ENCODE measurements around the gene ERLIN1.

ERLIN1 gene

DNA sequence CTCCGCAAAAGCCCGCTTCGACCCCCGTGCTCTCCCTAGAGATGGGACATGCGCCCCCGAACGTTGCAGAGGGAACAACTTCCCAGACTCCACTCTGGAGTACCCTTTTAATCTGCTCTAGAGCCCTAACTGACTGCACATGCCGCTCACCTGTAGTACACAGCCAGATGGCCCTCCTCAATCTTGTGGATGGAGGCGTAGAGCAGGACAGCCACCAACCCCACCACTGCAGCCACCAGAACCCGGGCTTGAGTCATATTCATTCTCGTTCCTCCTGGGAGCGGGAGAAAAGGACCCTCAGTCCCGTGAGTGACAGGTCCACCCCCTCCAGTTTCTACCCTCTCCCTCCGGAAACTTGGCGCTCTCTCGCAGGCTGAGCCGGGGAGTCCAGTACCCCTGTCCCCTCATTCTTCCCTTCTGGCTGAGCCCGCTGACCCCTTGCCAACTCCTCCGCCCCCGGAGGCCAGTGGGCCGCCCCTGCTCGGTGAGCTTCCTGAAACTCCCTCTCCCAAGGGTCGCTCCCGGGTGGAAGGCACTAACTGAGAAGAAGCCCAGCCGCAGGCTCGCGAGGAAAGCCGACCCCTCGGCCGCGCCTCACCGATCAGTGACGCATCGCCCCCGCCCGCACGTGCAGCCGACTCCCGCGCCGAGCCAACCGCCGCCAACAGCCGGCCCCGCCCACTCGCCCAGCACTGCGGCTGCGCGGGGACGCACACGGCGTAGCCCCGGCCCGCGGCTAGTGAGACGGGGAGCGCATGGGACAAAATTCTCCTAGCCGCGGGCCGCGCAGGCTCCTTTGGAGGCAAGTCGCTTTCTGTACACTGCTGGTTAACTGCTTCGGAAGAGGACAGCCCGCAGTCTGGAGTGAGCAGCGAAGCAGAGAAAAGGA is at the start of gene ERLIN1:
ERLIN1 (minus strand) TSS at position 666 of the 889 bp plus-strand sequence; CDS start at position 263, 403 bp downstream.
- peak; percentile 91 to 93 for DNase-seq (ENCODE audit: low read depth in 2 of 2)

DNA sequence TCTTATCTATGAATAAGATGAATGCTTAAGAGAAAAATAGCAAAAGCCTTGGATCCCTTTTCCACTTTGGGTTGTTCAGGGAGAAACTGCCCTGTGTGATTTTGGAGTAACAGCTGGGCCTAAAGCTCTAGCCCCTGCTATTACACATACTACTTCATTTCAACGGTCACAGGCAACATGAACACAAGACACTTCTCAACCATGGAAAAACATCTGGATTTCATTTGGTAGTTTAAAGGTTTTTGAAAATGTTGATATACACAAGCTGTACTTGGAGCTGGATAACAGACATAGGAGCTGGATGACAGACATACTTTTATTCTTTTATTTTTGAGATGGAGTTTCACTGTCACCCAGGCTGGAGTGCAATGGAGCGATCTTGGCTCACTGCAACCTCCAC is 46.3 kb upstream of the ERLIN1 start:
- DNase-seq (ENCODE audit: low read depth in 2 of 2): no peak

DNA sequence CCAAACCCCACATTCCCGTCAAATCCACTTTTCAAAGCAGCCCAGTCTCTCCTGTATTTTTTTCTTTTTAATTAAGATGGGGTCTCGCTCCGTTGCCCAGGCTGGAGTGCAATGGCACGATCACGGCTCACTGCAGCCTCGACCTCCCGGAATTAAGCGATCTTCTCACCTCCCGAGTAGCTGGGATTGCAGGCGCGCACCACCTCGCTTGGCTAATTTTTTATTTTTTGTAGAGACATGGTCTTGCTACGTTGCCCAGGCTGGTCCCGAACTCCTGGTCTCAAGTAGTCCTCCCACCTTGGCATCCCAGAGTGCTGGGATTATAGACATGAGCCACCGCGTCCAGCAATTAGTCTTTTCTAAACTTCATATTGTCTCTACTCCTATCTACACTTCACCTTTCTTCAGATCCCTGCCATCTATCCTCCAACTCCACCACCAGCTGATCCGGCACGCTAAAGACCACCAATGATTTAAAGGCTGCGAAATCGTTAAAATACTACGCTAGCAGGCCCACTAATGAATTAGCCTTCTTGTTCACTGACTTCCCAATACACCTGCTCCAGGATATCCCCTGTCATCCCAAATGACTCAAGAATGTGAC is 44.1 kb upstream of the ERLIN1 start:
- no peak for DNase-seq (ENCODE audit: low read depth in 2 of 2)

DNA sequence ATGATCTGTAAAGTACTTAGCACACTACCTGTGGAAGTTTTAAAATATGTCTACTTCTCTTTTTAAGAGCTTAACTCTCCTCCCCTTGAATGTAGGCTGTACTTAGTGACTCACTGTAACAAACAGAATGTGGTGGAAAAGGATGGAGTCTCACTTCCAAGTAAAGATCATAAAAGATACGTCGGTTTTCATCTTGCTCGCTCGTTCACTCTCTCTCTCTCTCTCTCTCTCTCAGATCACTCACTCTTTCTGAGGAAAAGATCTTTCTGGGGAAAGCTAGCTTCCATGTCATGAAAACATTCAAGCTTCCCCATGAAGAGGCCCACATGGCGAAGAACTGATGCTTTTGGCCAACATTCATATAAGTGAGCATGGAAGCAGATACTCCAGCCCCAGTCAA is 38.0 kb upstream of the ERLIN1 start:
- DNase-seq (ENCODE audit: low read depth in 2 of 2): no peak

DNA sequence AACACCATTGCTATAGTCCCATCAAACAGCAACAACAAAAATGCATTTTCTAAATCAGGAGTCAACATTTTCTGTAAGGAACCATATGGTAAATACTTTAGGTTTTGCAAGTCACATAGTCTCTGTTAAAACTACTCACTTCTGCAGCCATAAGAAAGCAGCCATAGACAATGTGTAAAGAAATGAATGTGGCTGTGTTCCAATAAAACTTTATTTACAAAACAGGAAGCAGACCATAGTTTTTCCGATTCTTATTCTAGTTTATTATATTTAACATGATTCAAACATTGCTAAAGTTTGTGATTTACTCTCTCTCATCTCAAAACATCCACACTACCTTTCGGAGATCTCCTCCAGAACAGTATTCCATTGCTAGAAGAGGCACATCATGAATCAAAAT is 36.7 kb upstream of the ERLIN1 start:
- no peak for DNase-seq (ENCODE audit: low read depth in 2 of 2)

DNA sequence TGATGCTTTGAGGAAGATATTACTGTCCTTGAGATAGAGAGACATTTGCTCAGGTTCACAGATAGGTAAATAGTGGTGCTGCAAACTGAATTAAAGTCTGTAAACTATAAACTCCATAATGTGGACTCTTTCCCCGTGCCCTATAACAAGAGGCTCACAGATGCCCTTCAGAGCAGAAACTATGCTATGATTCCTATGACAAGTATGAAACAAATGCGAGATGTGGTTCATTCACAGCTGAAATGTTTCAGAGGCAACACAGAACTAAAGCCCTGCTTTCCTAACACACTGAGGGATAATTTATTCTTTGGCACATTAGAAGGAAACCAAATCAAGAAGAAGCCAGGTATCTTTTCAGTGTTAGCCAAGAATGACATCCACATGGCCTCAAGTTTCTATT is 30.2 kb upstream of the ERLIN1 start:
- no peak for DNase-seq (ENCODE audit: low read depth in 2 of 2)

DNA sequence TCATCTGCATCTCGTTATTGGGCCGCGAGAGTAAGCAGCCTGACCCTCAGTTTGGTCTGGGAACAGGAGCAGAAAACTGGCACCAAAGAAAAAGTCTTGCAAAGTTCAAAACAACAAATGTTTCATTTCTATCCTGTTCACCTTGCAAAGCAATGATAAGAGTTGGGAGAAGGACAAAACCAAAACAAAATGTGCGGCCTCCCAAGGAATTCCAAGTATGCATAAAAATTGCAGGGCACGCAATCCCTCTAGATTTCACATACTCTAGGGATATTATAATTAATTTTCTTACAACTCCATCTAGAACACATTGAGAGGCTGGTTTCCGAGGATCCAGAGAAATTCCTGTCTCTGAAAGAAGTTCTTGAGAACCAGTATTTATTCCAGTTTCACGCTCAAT is 23.5 kb upstream of the ERLIN1 start:
- DNase-seq (ENCODE audit: low read depth in 2 of 2): no peak

DNA sequence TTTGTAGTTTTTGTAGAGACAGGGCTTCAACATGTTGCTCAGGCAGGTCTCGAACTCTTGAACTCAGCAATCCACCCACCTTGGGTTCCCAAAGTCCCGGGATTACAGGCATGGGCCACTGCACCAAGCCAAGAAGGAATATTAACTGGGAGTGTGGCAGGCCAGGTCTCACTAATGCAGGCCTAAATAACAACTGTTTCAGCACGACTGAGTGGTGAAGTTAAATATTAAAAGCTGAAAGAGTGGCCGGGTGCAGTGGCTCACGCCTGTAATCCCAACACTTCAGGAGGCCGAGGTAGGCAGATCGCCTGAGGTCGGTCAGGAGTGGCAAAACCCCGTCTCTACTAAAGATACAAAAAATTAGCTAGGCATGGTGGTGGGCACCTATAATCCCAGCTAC is 22.4 kb upstream of the ERLIN1 start:
- DNase-seq (ENCODE audit: low read depth in 2 of 2): no peak

DNA sequence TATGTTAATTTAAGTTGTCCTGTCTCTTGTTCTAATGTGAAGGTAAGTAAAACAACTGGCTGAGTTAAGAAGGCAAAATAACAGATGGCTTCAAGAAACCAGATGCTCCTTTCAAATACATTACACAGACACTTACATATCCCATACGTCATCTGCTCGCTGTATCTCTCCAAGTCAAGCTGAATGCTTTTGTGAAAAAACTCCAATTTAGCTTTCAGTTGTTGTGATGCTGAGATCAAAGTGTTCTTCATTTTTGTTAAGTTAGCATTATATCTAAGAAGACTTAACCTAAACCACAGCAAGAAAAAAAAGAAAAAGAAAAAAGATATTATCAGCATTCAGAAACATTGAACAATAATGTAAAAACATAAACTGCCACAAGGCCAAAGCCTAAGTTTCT is 18.5 kb upstream of the ERLIN1 start:
- DNase-seq (ENCODE audit: low read depth in 2 of 2): no peak

DNA sequence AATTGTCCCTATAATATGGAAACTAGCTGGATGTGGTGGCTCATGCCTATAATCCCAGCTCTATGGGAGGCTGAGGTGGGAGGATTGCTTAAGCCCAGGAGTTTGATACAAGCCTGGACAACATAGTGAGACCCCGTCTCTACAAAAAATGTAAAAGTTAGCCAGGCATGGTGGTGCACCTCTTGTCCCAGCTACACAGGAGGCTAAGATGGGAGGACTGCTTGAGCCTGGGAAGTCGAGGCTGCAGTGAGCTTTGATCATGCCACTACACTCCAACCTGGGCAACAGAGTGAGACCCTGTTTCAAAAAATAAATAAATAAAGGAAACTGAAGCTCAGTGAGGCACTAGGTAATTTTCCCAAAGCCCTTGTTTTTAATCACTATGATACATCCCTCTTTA is 15.7 kb upstream of the ERLIN1 start:
- DNase-seq (ENCODE audit: low read depth in 2 of 2): no peak

DNA sequence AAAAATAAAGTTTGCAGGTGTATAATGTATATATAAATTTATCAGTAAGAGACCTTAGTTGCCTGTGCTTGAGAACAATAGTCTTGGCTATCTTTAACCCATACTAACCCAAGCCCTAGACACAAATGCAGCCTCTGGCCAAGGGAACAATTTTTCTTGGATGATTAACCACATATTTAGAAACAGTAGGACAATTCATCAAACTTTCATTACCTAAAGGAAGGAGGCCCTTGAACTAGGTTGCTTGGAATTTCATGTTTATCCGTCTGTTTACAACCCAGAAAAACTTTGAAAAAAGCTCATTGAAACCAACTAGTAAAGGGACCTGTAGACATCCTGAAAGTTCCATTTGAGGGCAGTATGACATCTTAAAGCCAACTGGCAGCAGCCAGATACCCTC is 8.9 kb upstream of the ERLIN1 start:
- DNase-seq (ENCODE audit: low read depth in 2 of 2): no peak

DNA sequence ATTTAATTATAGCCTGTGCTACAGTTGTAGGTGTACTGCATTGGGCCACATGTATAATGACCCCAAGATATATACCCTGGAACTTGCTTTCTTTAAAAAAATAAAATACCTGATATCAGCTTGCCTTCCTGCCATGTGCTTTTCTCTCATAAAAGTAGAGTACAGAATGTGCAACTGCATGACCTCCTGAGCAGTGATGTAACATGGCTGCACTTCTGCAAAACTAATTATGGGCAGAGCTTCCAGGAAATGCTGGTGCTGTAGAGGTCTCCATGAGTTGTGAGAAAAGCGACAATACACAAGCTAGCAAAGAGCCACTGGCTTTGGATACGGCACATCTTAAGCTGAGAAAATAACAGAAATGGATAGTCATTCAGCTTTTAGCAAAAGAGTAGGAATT is 6.5 kb upstream of the ERLIN1 start:
- no peak for DNase-seq (ENCODE audit: low read depth in 2 of 2)

DNA sequence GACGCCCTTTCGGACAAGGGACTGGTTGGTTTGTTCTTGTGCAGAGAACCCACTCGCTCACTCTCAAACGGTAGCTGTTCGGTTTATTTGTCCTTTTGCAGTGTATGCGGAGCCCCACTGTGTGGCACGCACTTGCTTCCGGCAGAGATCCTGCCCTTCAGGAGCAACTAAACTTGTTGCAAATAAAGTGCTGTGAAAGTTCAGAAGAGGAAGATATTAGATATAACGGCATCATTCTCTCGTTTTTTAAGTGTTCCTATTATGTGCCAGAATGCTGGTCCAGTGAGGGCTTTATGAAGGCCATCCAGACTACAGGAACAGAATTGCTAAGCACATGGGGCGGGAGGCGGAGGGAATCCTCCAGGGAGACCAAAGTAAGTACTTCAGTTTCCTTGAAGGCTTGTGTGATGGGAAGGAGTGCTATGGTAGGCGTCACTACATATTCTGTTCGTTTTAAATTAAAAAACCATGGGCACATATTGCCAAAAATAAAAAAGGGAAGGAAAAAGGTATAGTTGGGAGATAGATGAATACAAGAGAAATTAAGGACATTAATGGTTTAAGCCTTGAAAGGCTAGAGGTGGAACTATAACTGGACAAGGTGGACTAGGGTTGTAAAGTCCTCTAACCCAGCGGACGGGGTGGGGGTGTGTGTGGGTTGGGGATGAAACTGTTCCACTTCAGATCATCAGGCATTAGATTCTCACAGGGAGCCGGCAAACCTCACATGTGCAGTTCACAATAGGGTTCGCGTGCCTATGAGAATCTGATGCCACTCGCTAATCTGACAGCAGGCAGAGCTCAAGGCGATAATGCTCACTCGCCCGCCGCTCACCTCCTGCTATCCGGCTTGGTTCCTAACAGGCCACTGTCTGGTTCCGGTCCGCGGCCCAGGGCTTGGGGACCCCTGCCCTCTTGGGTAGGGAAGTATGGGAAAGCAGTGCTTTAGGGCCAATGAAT is 704 bp upstream of the ERLIN1 start:
- DNase-seq (ENCODE audit: low read depth in 2 of 2): no peak

DNA sequence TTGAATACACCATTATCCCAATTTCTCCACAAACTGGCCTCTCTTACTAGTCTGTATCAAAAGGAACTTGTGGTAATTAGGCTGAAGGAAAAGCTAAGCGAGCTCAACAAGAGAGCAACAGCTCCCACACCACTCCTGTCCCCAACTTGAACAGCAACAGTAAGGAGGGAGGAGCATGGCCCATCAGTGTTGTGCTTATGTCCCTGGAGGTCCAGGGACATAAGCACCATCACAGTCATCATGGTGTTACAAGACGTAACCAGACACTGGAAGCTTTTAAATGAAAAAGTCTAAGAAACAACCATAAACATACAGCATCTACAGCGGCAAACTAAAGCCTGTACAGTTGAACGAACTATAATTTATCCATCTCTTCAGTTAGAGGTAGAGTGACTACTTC is 989 bp downstream of the ERLIN1 start:
- no peak for DNase-seq (ENCODE audit: low read depth in 2 of 2)

DNA sequence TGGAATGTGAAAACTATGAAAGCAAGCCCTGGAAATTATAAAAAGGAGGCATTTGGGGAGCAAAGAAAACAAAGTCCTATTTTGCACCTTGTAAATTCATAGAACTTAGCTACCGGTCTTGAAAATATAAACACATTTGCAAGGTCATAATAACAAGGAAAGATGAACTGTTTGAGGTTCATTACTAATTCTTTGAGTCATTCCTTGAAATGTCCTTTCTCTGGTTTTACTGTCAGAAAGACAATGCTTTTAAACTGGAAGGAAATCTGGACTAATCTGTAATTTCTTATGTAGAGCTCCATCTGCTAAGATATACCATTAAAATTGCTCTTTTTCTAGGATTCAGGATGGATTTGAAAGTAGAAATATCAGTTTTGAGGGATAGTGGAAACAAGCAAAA is 1.4 kb downstream of the ERLIN1 start:
- DNase-seq (ENCODE audit: low read depth in 2 of 2): no peak

DNA sequence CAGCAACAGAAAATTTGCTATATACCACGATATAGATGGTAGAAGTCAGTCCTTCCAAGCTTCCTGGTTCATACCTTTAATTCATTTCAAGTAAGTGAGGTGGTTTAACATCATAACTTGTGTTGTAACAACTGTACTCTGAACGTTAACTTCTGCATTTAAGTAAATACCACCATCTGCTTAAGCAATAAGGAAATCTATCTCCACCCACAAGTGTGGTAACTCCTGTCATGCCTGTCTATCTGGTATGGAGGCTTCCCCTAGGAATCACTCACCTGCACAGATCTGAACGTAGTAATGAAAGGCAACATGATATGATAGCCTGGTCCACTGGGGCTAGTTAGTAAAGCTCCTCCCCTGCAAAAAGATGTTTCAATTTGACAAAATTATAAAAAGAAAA is 2.3 kb downstream of the ERLIN1 start:
- no peak for DNase-seq (ENCODE audit: low read depth in 2 of 2)

DNA sequence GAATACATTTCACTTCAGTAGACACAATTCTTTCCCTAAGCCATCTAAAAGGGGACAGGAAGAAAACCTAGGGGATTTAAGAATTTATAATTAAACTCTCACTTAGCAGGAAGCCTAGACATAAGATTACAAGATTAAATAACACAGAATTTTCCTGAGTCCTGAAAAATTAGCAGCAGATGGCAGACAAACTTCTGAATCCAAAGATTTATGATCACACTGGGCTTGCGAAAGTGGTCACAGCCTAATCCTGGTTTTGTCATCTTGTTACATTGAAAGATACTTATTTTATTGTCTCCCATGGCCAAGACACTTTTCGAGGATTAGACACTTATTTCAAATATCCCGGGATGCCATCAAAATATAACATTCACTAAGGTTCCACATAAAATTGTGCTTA is 2.9 kb downstream of the ERLIN1 start:
- DNase-seq (ENCODE audit: low read depth in 2 of 2): no peak

DNA sequence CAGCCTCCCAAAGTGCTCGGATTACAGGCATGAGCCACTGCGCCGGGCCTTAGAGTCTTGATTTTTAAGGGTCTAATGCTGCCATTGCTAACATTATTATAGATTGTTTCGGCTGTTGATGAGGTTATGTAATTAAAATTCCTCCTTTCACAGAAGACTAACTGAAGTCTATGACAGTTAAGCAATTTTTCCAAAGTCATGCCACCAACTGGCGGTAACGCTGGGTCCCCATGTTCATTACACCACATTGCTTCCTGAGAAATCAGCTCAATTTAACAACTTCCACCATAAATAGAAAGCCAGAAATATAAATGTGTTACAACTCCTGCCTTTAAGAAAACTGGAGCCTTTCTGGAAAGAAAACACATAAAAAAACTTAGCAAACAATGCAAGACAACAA is 3.5 kb downstream of the ERLIN1 start:
- no peak for DNase-seq (ENCODE audit: low read depth in 2 of 2)

DNA sequence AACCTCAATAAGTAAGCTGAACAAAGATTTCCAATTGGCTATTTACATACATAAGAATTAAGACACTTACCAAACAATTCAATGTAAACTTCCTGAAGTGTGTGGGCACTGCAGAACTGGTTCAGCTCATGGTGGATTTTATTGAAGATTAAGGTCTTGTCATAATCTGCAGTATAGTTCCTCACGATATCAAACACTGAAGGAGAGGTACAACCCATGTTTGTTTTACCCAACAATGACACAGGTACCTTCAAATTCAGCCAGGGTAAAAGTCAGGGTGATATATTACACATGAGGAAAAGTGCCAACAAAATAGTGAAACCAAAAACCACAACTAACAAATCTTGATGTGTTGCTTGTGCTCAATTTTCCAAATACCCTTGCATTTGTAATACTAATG is 10.0 kb downstream of the ERLIN1 start:
- DNase-seq (ENCODE audit: low read depth in 2 of 2): no peak

DNA sequence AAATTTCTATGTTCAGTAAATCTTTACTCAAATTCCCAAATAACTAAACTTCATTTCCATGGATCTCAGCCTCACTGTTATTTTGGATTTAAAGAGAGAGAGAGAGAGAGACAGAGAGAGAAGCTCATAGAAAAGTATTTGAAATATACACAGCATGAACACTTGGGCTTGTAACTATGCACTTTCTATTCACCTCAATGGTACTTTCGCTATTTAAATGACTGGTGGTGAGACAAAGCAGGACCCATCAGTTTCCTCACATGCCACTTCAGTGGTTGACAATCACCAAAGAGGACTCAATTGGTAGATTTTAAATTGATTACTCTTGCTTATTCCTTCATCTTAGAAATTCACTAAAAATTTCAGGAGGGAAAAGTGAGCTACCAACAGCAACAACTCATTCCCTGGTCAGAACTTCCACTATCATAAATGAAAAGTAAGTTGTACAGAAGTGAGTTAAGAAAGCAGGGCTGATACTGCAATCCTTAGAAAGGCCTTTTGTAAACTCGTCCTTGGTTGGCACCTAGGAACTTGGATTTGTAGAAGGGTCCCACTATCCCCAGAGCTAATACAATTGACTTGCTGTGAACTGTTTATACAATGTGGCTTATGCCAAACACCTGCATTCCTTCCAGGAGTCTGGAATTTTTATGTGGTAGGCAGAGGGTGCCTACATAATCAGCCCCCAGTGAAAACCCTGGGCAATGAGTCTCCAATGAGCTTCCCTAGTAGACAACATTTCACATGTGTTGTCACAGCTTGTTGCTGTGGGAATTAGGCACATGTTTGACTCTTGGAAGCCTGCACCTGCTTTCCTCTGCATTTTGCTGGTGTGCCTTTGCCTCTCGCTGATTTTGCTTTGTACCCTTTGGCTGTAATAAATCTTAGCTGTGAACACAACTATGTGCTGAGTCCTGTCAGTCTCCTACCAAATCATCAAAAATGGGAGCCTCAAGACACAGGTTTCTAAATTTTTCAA is 10.8 kb downstream of the ERLIN1 start:
- DNase-seq (ENCODE audit: low read depth in 2 of 2): no peak

DNA sequence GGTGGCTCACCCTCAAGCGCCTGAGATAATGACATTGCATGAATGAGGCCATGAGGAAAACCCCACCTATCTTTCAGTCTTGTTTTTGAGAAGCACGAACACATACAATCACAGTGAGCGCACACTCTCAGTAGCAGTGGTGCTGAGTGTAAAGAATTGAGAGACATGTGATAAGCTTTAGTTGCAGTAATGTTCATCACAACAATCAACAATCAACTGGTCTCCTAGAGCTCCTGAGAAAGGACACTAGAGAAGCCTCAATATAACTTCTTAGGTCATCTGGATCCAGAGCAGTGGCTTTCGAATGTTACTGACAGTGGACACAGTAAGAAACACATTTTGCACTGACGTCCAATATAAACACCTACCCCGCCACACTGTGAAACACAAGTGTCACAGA is 12.8 kb downstream of the ERLIN1 start:
- no peak for DNase-seq (ENCODE audit: low read depth in 2 of 2)

Data from stimulated activated CD8-positive, alpha-beta memory T cell treated with anti-CD3 and anti-CD28 coated beads, Interleukin-15, amount 100 ng/mL, for 48 hours (primary cell).